Activated CD4-positive, alpha-beta T cell treated with anti-CD3 and anti-CD28 coated beads, Interleukin-2, amount 50 U/mL, for 24 hours (primary cell): ENCODE measurements around the gene GPSM1.

Source experiments
- DNase-seq, 2 donors: peaks; one replicate each; pipeline ENCODE4 v3.0.0-alpha.2; 2020; ENCODE audit warnings: low read depth in 1 of 2, low spot score in 1 of 2

The GPSM1 gene

DNA sequence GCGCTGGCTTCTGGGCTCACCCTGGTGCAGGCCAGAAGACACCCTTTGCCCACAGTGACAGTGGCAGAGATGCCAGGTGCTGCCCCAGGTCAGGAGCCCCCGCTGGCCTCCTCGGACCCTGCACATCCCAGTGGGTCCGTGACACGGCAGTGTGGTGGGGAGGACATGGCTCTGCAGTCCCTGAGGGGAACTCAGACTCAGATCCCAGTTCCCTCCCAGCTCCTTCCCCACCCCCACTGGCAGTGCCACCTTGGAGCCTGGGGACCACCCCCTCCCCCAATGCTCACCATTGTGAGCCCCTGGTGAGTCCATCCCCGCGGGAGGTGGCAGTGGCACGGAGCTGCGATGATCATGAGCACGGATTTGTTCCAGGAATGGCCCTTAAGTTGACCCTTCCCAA, 22.9 kb upstream of the GPSM1 start:
- no peak for DNase-seq

DNA sequence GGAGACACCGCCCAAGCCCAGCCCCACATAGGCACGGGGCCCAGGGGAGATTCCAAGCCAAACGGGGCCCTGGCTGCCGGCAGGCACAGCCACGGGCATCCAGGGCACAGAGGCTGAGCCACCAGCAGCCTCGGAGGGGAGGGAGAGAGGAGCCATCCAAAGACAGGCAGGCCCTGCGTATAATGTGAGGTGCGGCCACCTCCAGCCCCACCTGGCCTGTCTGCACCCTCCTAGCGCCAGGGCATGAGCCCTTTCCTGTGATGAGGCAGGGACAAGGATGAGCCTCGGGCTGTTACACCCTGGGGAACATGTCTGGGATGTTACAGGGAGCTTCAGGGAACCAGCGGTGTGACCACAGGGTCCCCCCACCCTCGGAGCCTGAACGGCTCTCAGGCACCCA, 22.4 kb upstream of the GPSM1 start:
- no peak for DNase-seq

DNA sequence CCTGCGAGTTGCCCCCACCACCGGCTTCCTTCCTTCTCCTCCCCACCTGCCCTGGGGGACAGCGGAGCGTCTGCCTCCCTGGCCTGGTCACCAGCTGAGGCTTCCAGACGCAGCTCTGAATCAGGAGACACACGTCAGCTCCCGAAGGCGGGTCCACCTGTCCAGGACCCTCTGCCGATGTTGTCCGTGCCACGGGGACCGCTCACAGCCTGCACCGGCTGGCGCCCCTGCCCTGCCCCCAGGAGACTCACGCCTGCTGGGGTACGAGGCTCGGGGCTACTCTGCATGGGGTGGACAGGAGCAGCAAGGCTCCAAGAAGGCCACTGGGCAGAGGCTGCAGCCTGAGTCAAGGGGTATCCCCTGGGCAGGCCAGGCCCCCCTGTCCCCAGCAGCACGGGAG, 21.5 kb upstream of the GPSM1 start:
- no peak for DNase-seq

DNA sequence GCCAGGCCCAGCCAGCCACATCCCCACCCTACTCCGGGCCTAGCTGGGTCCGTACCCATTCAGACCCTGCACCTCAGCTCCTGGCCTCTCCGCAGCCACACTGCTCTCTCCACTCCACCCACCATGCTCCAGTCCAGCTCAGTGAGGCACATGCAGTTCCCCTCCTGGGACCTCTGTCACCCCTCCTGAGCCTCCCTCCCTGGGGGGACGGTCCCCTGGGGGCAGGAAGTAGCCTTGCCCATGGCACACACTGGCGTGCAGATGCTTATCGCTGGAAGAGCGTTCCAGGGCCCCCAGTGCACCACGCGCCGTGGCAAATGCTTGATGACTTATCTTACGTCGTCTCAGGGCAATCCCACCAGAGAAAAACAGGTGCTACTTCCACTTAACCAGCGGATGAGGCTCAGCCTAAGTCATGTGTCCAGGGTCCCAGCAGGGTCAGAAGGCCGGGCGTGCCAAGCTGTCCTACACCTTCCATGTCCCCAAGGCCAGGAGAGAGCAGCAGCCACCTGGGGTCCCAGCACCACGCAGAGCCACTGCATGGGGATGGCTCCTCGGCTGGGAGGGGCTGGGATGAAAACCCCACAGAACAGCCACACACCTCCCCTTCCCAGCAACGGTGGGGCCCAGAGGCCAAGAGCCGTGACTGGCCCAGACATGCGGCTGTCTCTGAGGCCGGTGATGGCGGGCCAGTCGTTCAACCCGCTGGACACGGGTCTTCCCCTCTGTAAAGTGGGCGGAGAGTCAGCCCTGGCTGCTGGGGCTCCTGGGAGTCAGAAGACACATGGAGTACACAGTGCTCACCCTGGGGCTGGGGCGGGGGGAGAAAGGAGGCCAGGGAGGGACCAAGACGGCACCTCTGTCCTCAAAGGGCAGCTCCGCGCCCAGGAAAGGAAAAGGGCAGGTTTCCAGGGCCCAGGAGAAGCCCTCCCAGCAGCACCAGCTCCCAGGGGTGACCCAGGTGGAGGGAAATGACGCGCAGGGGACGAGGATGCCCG, 20.8 kb upstream of the GPSM1 start:
- DNase-seq = no peak

DNA sequence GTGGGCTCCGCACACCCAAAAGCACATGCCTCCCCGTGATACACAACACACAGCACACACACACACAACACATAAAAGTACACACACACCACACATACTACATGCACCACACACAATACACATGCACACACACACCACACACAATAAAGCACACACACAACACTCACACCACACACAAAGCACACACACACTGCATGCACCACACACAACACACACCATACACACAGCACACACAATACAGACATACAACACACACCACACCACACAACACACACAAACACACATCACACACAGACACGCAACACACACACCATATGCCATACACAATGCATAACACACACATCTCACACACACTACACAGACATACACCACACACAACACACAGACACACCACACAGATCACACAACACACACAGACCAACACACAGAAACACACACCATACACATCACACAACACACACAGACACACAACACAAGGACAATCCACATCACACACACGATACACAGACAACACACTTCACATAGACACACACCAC, 20.1 kb upstream of the GPSM1 start:
- no peak for DNase-seq

DNA sequence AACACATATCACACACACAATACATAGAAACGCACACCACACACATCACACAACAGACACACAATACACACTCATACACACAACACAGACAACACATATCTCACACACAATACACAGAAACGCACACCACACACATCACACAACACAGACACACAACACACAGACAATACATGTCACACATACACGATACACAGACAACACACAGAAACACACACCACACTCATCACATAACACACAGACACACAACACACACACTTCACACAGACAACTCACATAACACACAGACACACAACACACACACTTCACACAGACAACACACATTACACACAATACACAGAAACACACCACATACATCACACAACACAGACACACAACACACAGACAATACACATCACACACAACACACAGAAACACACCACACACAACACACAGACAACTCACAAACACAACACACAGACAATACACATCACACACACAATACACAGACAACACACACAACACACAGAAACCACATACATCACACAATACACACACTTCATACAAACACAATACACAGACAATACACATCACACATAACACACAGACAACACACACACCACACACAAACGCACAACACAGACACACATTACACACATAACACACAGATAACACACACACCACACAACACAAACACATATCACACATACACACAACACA, 19.2 kb upstream of the GPSM1 start:
- no peak for DNase-seq

DNA sequence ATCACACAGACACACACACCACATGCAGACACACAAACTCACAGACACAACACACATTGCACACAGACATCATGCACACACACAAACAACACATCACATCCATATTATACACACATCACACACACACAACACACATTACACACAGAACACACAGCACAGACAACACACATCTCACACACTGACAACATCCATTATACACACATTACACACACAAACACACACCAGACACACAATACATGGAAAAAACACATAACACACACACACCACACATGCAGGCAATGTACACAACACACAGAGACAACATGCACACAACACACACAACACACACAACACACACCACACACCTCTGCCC, 18.7 kb upstream of the GPSM1 start:
- DNase-seq = no peak

DNA sequence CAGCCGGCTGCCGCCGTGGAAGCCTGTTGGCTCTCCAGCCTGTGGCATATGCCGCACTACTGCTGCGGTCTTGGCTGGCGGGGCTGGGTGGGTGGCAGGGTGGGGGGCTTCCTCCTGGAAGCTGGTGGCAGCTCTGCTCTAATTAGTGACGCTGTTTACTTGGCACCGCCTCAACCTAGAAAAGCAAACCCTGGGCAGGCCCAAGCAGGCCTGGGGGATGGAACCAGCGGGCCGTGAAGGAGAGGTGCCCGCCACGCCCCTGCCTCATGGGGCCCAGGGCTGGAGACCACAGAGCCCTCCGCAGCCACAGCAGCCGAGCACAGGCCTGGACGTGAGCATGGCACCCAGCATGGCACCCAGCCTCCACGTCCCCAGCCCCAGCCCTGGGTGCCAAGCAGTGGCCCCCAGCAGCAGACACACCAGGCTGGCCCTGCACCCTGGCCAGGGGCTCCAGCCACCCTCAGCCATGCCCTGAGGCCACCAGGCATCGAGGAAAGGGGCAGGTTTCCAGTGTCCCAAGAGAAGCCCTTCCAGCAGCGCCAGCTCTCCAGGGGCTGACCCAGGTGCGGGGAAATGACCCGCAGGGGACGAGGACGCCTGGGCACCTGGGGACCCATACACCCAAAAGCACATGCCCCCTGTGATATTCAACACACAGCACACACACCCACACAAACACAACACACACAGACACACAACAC, 18.1 kb upstream of the GPSM1 start:
- DNase-seq = no peak

DNA sequence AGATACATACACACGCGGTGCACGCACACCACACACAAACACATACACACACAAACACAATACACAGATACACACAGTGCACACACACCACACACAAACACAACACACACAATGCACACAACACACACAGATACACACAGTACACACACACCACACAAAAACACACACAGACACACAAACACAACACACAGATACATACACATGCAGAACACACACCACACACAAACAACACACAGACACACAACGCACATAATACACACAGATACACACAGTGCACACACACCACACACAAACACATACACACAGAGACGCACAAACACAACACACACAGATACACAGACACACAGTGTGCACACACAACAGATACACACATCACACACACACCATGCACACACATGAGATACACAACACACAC, 17.5 kb upstream of the GPSM1 start:
- no peak for DNase-seq

DNA sequence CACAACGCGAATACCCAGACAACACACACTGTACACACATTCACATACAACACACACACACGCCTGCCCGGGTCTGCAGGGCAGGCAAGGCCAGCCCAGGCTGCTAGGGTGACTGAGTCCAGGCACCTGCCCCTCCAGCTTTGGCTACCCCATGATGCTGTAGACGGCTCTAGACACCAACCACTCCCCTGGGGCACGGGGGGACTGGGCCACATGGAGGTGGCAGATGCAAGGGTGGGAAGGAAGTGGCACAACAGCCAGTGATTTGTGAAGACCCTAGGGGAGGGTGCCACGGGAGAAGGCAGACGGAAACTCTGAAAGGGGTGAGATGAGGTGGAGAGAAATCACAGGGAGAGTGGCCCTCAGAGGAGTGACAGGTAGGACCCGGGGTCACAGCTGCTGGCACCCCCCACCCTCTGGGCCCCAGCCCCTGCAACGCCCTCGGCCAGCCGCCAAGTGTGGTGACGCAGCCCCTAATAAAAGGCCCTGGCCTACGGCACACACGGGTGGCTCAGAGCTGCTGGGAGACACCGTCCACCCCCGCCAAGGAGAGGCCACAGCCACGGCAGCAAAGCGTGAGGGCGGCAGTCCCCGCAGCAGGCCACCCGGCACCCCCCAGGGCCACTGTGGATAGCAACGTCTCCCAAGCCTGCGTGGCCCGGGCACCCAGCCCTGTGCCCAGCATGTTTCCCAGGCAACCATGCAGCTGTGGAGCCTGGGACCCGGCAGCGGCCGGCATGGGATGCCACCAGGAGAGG, 16.9 kb upstream of the GPSM1 start:
- DNase-seq = no peak

DNA sequence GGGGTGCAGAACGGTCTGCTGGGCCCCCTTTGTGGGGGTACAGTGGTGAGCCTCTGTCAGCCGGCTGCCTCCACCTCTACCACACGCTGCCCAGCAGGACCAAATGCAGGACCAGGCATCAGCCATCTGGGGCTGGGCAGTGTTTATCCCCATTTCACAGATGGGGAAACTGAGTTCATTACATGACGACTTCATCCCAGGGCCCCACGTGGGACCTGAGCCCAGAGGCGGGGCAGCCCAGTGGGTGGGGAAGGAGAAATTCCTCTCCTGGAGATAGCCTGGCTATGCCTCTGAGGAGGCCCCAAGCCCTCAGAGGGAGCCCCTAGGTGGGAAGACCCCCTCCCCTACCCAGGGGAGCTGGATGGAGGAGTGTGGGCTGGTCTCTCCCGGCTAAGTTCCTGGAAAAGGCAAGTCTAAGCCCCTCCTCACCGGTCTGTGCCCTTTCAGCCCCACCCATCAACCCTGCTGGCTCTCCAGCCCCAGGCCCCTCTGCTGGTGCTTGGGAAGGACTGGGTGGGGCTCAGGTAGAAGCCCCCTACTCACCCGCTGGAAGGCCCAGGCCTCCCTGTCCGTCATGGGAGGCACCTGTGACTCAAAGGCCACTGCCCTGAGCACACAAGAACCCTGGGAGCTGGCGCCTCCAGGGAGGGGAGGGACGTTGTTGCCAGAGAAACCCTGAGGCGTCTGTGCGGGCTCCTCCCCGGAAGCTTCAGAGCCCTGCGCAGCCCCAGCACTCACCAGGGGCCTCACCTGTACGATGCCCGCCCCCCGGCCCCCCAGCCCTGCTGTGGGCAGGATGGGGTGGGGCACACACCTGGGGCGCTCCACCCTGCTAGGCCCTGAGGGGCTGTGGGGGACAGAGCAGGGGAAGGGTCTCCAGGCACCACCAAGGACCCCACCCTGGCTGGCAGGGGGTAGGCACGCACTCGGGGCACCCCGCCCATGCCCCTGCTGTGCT, 16.0 kb upstream of the GPSM1 start:
- no peak for DNase-seq

DNA sequence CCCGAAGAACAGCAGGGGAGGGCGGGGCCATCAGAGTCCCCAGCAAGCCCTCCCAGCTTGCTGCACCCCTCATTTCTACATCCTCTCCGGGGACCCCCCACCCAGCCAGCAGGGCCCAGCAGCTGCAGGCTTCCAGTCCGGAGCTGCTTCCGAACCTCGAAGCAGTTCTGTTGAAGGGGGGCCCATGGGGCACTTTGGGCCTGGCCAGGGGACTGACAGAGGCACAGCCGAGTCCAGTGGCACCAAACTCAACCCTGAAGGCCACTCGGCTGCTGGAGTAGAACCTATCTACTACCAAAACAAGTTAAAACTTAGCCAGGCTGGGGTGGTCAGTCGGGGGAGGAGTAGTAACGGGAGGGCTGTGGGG, 15.3 kb upstream of the GPSM1 start:
- no peak for DNase-seq

DNA sequence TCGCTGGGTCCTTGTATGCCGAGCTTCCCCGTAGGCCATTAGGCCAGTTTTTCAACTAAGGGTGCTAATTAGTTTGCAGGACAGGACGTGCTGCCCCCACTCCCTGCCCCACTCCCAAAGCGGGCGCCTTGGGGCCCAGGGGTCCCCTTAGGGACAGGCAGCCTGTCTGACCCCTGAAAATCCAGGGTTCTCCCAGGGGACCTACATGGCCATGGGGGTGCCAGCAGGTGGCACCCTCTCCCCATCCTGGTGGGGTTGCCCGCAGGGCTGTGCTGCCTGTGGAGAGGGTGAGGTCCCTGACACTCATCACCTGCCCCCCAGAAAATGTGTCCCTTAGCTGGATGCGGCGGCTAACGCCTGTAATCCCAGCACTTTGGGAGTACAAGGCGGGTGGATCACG, 14.9 kb upstream of the GPSM1 start:
- DNase-seq = peak in 1 of 2 donors; percentile 28

DNA sequence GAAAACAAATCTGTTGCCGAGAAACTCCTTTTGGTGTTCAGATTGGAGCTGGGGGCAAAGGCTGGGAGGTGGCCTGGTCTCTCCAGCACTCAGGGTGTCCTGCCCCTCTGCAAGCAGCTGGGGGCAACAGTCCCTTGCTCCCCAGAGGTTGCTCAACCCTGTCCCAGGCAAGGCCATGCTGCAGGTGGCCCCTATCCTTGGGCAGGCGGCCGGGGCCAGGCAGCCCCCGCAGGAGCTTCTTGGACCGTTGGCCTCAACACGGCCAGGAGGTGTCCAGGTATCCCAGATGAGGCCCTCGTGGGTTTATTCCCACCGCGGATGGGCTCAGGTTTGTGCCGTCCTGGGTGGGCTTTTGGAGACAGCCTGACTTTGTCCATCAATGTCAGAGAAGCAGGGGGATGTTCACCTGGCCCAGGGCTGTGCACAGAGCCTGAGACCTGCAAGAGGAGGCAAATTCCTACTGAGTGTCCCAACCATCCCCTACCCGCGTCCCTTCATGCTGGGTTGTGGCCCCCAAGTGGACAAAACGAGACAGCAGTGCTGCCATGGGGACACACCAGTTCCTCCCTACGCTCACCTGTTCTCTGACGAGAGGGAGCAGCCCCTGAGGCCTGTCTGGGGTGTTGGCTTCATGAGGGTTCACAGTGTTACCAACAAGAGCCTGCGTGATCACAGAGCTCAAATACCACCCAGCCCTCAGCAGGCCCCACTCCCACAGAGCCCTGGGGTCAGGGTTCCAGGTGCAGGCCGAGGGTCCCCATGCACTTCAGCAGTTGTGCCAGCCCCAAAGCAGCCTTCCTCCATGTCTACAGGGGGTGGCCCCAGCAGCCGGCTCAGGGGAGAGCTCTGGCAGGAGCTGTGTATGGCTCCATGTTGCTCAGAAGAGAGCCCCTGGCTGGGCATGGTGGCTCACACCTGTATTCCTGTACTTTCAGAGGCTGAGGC, 14.0 kb upstream of the GPSM1 start:
- no peak for DNase-seq

DNA sequence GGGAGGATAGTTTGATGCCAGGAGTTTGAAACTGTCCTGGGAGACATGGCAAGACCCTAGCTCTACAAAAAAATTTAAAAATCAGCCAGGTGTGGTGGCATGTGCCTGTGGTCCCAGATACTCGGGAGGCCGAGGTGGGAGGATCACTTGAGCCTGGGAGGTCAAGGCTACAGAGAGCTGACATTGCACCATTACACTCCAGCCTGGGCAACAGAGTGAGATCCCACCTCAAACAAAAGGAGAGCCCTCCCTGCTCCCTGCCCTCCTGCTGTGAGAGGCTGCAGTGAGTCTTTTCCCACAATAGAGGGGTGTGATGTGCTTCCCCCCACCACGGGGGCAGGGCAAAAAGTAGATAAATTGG, 13.3 kb upstream of the GPSM1 start:
- no peak for DNase-seq

DNA sequence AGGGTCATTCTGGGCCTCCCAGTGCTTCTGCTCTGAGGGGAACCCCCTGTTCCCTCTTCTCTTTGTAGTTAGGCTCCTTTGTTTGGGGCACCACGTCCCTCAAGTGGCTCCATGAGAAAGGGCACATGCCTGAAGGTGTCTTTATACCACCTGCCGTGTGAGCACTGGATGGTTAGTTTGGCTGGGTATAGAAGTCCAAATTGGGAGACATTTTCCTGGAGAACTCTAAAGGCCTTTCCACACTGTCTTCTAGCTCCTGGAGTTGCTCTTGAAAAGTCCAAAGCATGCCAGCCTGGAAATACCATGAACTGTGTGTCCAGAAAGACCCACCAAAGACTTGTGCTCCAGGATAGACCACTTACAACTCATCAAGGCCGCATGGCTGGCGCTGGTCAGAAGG, 12.4 kb upstream of the GPSM1 start:
- no peak for DNase-seq

DNA sequence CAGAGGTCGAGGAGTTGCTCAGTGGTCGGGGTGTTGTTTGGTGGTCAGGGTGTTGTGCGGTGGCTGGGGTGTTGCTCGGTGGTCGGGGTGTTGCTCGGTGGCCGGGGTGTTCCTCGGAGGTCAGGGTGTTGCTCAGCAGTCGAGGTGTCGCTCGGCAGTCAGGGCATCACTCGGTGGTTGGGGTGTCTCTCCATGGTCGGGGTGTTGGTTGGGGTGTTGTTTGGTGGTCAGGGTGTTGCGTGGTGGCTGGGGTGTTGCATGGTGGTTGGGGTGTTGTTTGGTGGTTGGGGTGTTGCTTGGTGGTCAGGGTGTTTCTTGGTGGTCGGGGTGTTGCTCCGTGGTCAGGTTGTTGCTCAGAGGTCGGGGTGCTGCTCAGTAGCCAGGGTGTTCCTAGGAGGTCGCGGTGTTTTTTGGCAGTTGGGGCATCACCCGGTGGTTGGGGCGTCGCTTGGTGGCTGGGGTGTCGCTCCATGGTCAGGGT, 11.0 kb upstream of the GPSM1 start:
- no peak for DNase-seq

DNA sequence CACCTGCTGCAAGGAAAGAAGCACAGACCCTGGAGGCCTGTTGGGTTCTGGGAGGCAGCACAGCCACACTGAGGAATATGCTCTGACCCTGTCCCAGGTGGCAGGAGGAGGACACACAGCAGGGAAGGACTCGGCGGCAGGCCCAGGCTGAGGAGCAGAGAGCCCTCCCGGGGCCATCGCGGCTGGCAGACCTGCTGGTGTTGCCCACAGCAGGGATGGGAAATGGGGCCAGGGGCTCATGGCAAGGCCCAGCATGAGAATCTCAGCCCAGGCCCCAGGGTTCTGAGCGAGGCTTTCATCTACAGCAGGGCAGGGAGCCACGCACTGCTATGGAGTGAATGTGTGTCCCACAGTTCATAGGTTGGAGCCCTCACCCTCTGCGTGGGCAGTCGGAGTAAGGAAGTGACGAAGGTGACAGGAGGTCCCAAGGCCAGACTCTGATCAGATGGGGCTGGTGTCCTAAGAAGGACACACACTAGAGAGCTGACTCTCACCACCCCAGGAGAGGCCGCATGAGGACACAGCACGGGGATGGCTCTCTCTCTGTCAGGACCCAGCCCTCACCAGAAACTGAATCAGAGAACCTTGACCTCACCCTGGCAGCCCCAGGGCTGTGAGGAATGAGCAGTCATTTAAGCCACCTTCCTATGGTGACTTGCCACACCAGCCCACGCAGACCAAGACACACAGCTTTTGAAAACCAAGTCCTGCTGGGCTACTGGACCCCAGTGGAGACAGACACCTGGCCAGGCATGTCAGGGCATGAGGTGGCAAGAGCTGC, 10.3 kb upstream of the GPSM1 start:
- no peak for DNase-seq
